Effector memory CD8-positive, alpha-beta T cell (primary cell): ENCODE measurements around the gene ZNF518B.

Experiments used
- ATAC-seq: fragments of 150-1000 bp; cut with Tn5 transposase; replicated peaks from 2 replicates; pipeline ENCODE4 v1.10.0; 2021; ENCODE audit warnings: mild to moderate bottlenecking, moderate library complexity
- DNase-seq, 3 experiments: peaks; one replicate each; pipeline ENCODE4 v3.0.0; 2021
- H3K27ac Mint-ChIP-seq, 2 donors: one replicate each; pipeline ENCODE4 v1.8.0; 2022; ENCODE audit warnings: mild to moderate bottlenecking in 2 of 2, mixed read lengths in 2 of 2, moderate library complexity in 2 of 2
- H3K27me3 Mint-ChIP-seq, 2 donors: one replicate each; pipeline ENCODE4 v1.8.0; 2022; ENCODE audit warnings: mixed read lengths in 2 of 2
- H3K36me3 Mint-ChIP-seq: one replicate; pipeline ENCODE4 v1.8.0; 2022; ENCODE audit warnings: mild to moderate bottlenecking, moderate library complexity, mixed read lengths; ENCODE audit not compliant: insufficient read depth
- H3K4me1 Mint-ChIP-seq, 2 donors: one replicate each; pipeline ENCODE4 v1.8.0; 2022; ENCODE audit warnings: low read depth in 2 of 2, mixed read lengths in 2 of 2
- H3K4me3 Mint-ChIP-seq, 2 donors: one replicate each; pipeline ENCODE4 v1.8.0; 2022; ENCODE audit warnings: mild to moderate bottlenecking in 2 of 2, mixed read lengths in 2 of 2, moderate library complexity in 2 of 2
- H3K9me3 Mint-ChIP-seq, 2 donors: one replicate each; pipeline ENCODE4 v1.8.0; 2022; ENCODE audit warnings: mixed read lengths in 2 of 2

ZNF518B gene

GRCh38 chr4:10466161-10466560 is 8.9 kb upstream of the ZNF518B start:
- no peaks in the 10 kb centered on the region for H3K9me3 Mint-ChIP-seq
- peaks cover 51 to 52% of the 10 kb centered on the region in 2 donors for H3K27me3 Mint-ChIP-seq
- peaks cover 6% of the 10 kb centered on the region for H3K36me3 Mint-ChIP-seq
- H3K4me3 Mint-ChIP-seq = no peak overlapping the region
- no peak for DNase-seq
- peaks cover 0 to 5% of the 10 kb centered on the region in 2 donors for H3K4me1 Mint-ChIP-seq
- H3K27ac Mint-ChIP-seq = no peak overlapping the region
- ATAC-seq = no peak

GRCh38 chr4:10462876-10463275 is 5.7 kb upstream of the ZNF518B start:
- ATAC-seq = no peak
- DNase-seq = no peak
- Mint-ChIP-seq H3K4me3 (no peak overlapping the region), H3K4me1 (peaks cover 9 to 11% of the 10 kb centered on the region in 2 donors), H3K27me3 (peaks cover 40 to 62% of the 10 kb centered on the region in 2 donors), H3K9me3 (peaks cover 0 to 1% of the 10 kb centered on the region in 2 donors), H3K27ac (no peak overlapping the region), H3K36me3 (peaks cover 6% of the 10 kb centered on the region)

GRCh38 chr4:10461850-10462400 is 4.7 kb upstream of the ZNF518B start:
- H3K27me3 Mint-ChIP-seq = peaks cover 33 to 57% of the 10 kb centered on the region in 2 donors
- peaks cover 6% of the 10 kb centered on the region for H3K36me3 Mint-ChIP-seq
- no peak overlapping the region for H3K27ac Mint-ChIP-seq

GRCh38 chr4:10461091-10461849 is 4.0 kb upstream of the ZNF518B start:
- Mint-ChIP-seq H3K27ac (no peak overlapping the region), H3K27me3 (peaks cover 29 to 51% of the 10 kb centered on the region in 2 donors), H3K36me3 (peaks cover 9% of the 10 kb centered on the region), H3K4me3 (peak overlapping the region; percentile 68 to 83), H3K9me3 (peaks cover 0 to 1% of the 10 kb centered on the region in 2 donors), H3K4me1 (peaks cover 12 to 17% of the 10 kb centered on the region in 2 donors)
- ATAC-seq = peak; percentile 74
- peak; percentile 63 to 76 (median 67) for DNase-seq

More at GRCh38 chr4:10461850-10462400, 4.7 kb upstream of the ZNF518B start:
- H3K4me3 Mint-ChIP-seq = peak overlapping the region; percentile 68 to 83
- H3K9me3 Mint-ChIP-seq = peaks cover 0 to 1% of the 10 kb centered on the region in 2 donors
- no peak for ATAC-seq
- H3K4me1 Mint-ChIP-seq = peaks cover 9 to 16% of the 10 kb centered on the region in 2 donors
- DNase-seq = no peak

GRCh38 chr4:10460313-10461047 is 3.3 kb upstream of the ZNF518B start:
- peaks cover 15 to 18% of the 10 kb centered on the region in 2 donors for H3K4me1 Mint-ChIP-seq
- peaks cover 0 to 1% of the 10 kb centered on the region in 2 donors for H3K9me3 Mint-ChIP-seq
- DNase-seq = no peak
- peaks cover 29 to 51% of the 10 kb centered on the region in 2 donors for H3K27me3 Mint-ChIP-seq
- peaks cover 13% of the 10 kb centered on the region for H3K36me3 Mint-ChIP-seq
- peak overlapping the region; percentile 68 to 83 for H3K4me3 Mint-ChIP-seq
- ATAC-seq = no peak
- no peak overlapping the region for H3K27ac Mint-ChIP-seq

GRCh38 chr4:10459305-10459704 is 2.1 kb upstream of the ZNF518B start:
- DNase-seq (no peak), ATAC-seq (no peak)
- Mint-ChIP-seq H3K27me3 (peaks cover 19 to 40% of the 10 kb centered on the region in 2 donors), H3K36me3 (peaks cover 13% of the 10 kb centered on the region), H3K4me1 (peaks cover 19% of the 10 kb centered on the region in 2 donors), H3K9me3 (peaks cover 0 to 1% of the 10 kb centered on the region in 2 donors), H3K4me3 (no peak overlapping the region), H3K27ac (no peak overlapping the region)

- H3K27ac Mint-ChIP-seq = peak overlapping the region in 1 of 2 donors; percentile 44
- H3K4me1 Mint-ChIP-seq = peaks cover 19 to 23% of the 10 kb centered on the region in 2 donors
- peaks cover 10% of the 10 kb centered on the region for H3K36me3 Mint-ChIP-seq
- H3K4me3 Mint-ChIP-seq = peak overlapping the region in 1 of 2 donors; percentile 69
- H3K9me3 Mint-ChIP-seq = peaks cover 0 to 1% of the 10 kb centered on the region in 2 donors
- DNase-seq = no peak
- ATAC-seq = no peak
- H3K27me3 Mint-ChIP-seq = peaks cover 12 to 28% of the 10 kb centered on the region in 2 donors
Measured at GRCh38 chr4:10458177-10458576, 951 bp upstream of the ZNF518B start.

- ATAC-seq (peak; percentile 49), DNase-seq (peak; percentile 36 to 47 (median 36))
- peaks cover 0 to 14% of the 10 kb centered on the region in 2 donors for H3K27me3 Mint-ChIP-seq
- peaks cover 0 to 4% of the 10 kb centered on the region in 2 donors for H3K9me3 Mint-ChIP-seq
- H3K4me1 Mint-ChIP-seq = peaks cover 19 to 22% of the 10 kb centered on the region in 2 donors
- peak overlapping the region; percentile 84 to 89 for H3K27ac Mint-ChIP-seq
- H3K36me3 Mint-ChIP-seq = peaks cover 10% of the 10 kb centered on the region
- H3K4me3 Mint-ChIP-seq = peak overlapping the region; percentile 81 to 83
Measured at GRCh38 chr4:10456595-10457254, 501 bp downstream of the ZNF518B start.

- Mint-ChIP-seq H3K27ac (peak overlapping the region; percentile 84 to 89), H3K4me3 (peak overlapping the region; percentile 81 to 83), H3K36me3 (peaks cover 6% of the 10 kb centered on the region), H3K27me3 (peaks cover 0 to 10% of the 10 kb centered on the region in 2 donors), H3K4me1 (peaks cover 18 to 19% of the 10 kb centered on the region in 2 donors), H3K9me3 (peaks cover 0 to 4% of the 10 kb centered on the region in 2 donors)
- ATAC-seq (no peak), DNase-seq (no peak)
Measured at GRCh38 chr4:10456260-10456594, 999 bp downstream of the ZNF518B start.

- Mint-ChIP-seq H3K27ac (no peak overlapping the region), H3K9me3 (peaks cover 0 to 4% of the 10 kb centered on the region in 2 donors), H3K27me3 (peaks cover 0 to 3% of the 10 kb centered on the region in 2 donors), H3K36me3 (peaks cover 6% of the 10 kb centered on the region), H3K4me1 (peaks cover 11 to 14% of the 10 kb centered on the region in 2 donors), H3K4me3 (no peak overlapping the region)
- DNase-seq (no peak), ATAC-seq (no peak)
Measured at GRCh38 chr4:10455133-10455532, 2.1 kb downstream of the ZNF518B start.

- no peak overlapping the region for H3K4me3 Mint-ChIP-seq
- no peak for DNase-seq
- ATAC-seq = no peak
- H3K9me3 Mint-ChIP-seq = peaks cover 2 to 4% of the 10 kb centered on the region in 2 donors
- peaks cover 6% of the 10 kb centered on the region for H3K36me3 Mint-ChIP-seq
- H3K27ac Mint-ChIP-seq = no peak overlapping the region
- H3K27me3 Mint-ChIP-seq = no peaks in the 10 kb centered on the region
- peaks cover 11 to 14% of the 10 kb centered on the region in 2 donors for H3K4me1 Mint-ChIP-seq
Measured at GRCh38 chr4:10454726-10455125, 2.5 kb downstream of the ZNF518B start.

- Mint-ChIP-seq H3K9me3 (peaks cover 3 to 7% of the 10 kb centered on the region in 2 donors), H3K4me3 (no peak overlapping the region), H3K36me3 (peaks cover 6% of the 10 kb centered on the region), H3K27ac (no peak overlapping the region), H3K27me3 (no peaks in the 10 kb centered on the region), H3K4me1 (peaks cover 14 to 15% of the 10 kb centered on the region in 2 donors)
- ATAC-seq (no peak), DNase-seq (no peak)
Measured at GRCh38 chr4:10454121-10454520, 3.1 kb downstream of the ZNF518B start.

GRCh38 chr4:10448991-10449390 is 8.2 kb downstream of the ZNF518B start:
- no peak for ATAC-seq
- Mint-ChIP-seq H3K27me3 (no peaks in the 10 kb centered on the region), H3K9me3 (peaks cover 8 to 16% of the 10 kb centered on the region in 2 donors)

More at GRCh38 chr4:10448991-10449390, 8.2 kb downstream of the ZNF518B start:
- peaks cover 4% of the 10 kb centered on the region for H3K36me3 Mint-ChIP-seq
- peaks cover 7 to 8% of the 10 kb centered on the region in 2 donors for H3K4me1 Mint-ChIP-seq
- no peak overlapping the region for H3K4me3 Mint-ChIP-seq
- no peak overlapping the region for H3K27ac Mint-ChIP-seq
- no peak for DNase-seq
